GM19035 (cell line): ENCODE data around the gene LDOC1.
"Not testable (repeated sequence)": the region's sequence is repeated elsewhere in the genome, so short reads cannot be mapped to it uniquely, and the experiment has no call there.

ENCODE experiments used
- ATAC-seq: cut with Tn5 transposase; IDR thresholded peaks from one replicate; pipeline ENCODE4 v1.9.1; 2021; ENCODE audit not compliant: unreplicated experiment

The LDOC1 gene

GRCh38 chrX:141176586-141177451 is at the start of gene LDOC1:
Gene LDOC1 (minus strand): TSS chrX:141177129. CDS start chrX:141177021, 108 bp downstream.
- no peak for ATAC-seq

GRCh38 chrX:141221611-141222010 is 44.7 kb upstream of the LDOC1 start:
- no peak for ATAC-seq

GRCh38 chrX:141220342-141221008 is 43.5 kb upstream of the LDOC1 start:
- no peak for ATAC-seq

GRCh38 chrX:141214196-141214595 is 37.3 kb upstream of the LDOC1 start:
- ATAC-seq = no peak

GRCh38 chrX:141201962-141202361 is 25.0 kb upstream of the LDOC1 start:
- no peak for ATAC-seq

GRCh38 chrX:141188573-141188972 is 11.6 kb upstream of the LDOC1 start:
- not testable (repeated sequence) for ATAC-seq

GRCh38 chrX:141185366-141185765 is 8.4 kb upstream of the LDOC1 start:
- ATAC-seq = no peak

GRCh38 chrX:141183000-141183399 is 6.1 kb upstream of the LDOC1 start:
- no peak for ATAC-seq

GRCh38 chrX:141180851-141181250 is 3.9 kb upstream of the LDOC1 start:
- ATAC-seq = no peak

- no peak for ATAC-seq
These were observed 1.1 kb downstream of the LDOC1 start for GRCh38 chrX:141175786-141176185.

GRCh38 chrX:141164406-141164805 is 12.5 kb downstream of the LDOC1 start:
- no peak for ATAC-seq

GRCh38 chrX:141158084-141158483 is 18.8 kb downstream of the LDOC1 start:
- no peak for ATAC-seq

GRCh38 chrX:141155231-141155630 is 21.7 kb downstream of the LDOC1 start:
- not testable (repeated sequence) for ATAC-seq

- ATAC-seq = no peak
These were observed 34.0 kb downstream of the LDOC1 start for GRCh38 chrX:141142946-141143345.

- ATAC-seq = no peak
These were observed 43.7 kb downstream of the LDOC1 start for GRCh38 chrX:141133272-141133671.

- ATAC-seq = no peak
These were observed 49.8 kb downstream of the LDOC1 start for GRCh38 chrX:141127146-141127545.
